H9 (cell line): ENCODE measurements around the gene GIT1. TPM values are rescaled to one million over a fixed set of nuclear protein-coding genes. Genes with fewer than 3 reads are reported as not detected.

Experiments
- DNase-seq: peaks from one replicate; pipeline ENCODE4 v3.0.0-alpha.2; 2017
- H2AFZ ChIP-seq: one replicate; pipeline ENCODE4 v1.6.1; 2013; ENCODE audit warnings: mild to moderate bottlenecking, low read length, control low read depth, moderate library complexity
- H2AK5ac ChIP-seq: 2 replicates; pipeline ENCODE4 v1.6.1; 2013; ENCODE audit warnings: low read length, control low read depth, mixed read lengths; ENCODE audit not compliant: insufficient read length
- H2BK120ac ChIP-seq: one replicate; pipeline ENCODE4 v1.6.1; 2013; ENCODE audit warnings: low read depth, mild to moderate bottlenecking, low read length, control low read depth, inconsistent platforms; ENCODE audit not compliant: poor library complexity, severe bottlenecking
- H2BK12ac ChIP-seq: 2 replicates; pipeline ENCODE4 v1.6.1; 2013; ENCODE audit warnings: low read length, control low read depth, mixed read lengths, low read depth; ENCODE audit not compliant: insufficient read length
- H2BK15ac ChIP-seq: 2 replicates; pipeline ENCODE4 v1.6.1; 2013; ENCODE audit warnings: low read depth, low read length, control low read depth
- H2BK20ac ChIP-seq: one replicate; pipeline ENCODE4 v1.6.1; 2013; ENCODE audit warnings: low read depth, mild to moderate bottlenecking, low read length, control low read depth, inconsistent platforms; ENCODE audit not compliant: poor library complexity, severe bottlenecking
- H2BK5ac ChIP-seq: 2 replicates; pipeline ENCODE4 v1.6.1; 2013; ENCODE audit warnings: low read length, control low read depth, mixed read lengths; ENCODE audit not compliant: insufficient read length
- H3K14ac ChIP-seq: 2 replicates; pipeline ENCODE4 v1.6.1; 2013; ENCODE audit warnings: low read length, control low read depth; ENCODE audit not compliant: insufficient read depth
- H3K18ac ChIP-seq: 2 replicates; pipeline ENCODE4 v1.6.1; 2013; ENCODE audit warnings: low read depth, mild to moderate bottlenecking, mixed read lengths, low read length, control low read depth; ENCODE audit not compliant: insufficient read length
- H3K23ac ChIP-seq: 2 replicates; pipeline ENCODE4 v1.6.1; 2013; ENCODE audit warnings: low read length, control low read depth, mixed read lengths, low read depth; ENCODE audit not compliant: insufficient read length
- H3K23me2 ChIP-seq: 2 replicates; pipeline ENCODE4 v1.6.1; 2013; ENCODE audit warnings: low read depth, mild to moderate bottlenecking, mixed read lengths, low read length, control low read depth; ENCODE audit not compliant: insufficient read length, poor library complexity, severe bottlenecking
- H3K27ac ChIP-seq: 2 replicates; pipeline ENCODE4 v1.5.1; 2013; ENCODE audit warnings: low read length, control low read depth, mixed read lengths, low read depth; ENCODE audit not compliant: insufficient read length
- H3K27me3 ChIP-seq: 2 replicates; pipeline ENCODE4 v1.6.1; 2013; ENCODE audit warnings: low read length, control low read depth, inconsistent platforms; ENCODE audit not compliant: insufficient read depth
- H3K4ac ChIP-seq: 2 replicates; pipeline ENCODE4 v1.6.1; 2013; ENCODE audit warnings: low read depth, mild to moderate bottlenecking, control low read depth, inconsistent platforms, low read length, moderate library complexity
- H3K4me1 ChIP-seq: 2 replicates; pipeline ENCODE4 v1.6.1; 2013; ENCODE audit warnings: low read length, control low read depth, inconsistent platforms; ENCODE audit not compliant: insufficient read depth
- H3K4me2 ChIP-seq: 2 replicates; pipeline ENCODE4 v1.6.1; 2013; ENCODE audit warnings: low read length, control low read depth, mixed read lengths; ENCODE audit not compliant: insufficient read length, insufficient read depth
- H3K56ac ChIP-seq: 2 replicates; pipeline ENCODE4 v1.6.1; 2013; ENCODE audit warnings: low read depth, mild to moderate bottlenecking, mixed read lengths, low read length, control low read depth; ENCODE audit not compliant: insufficient read length
- H3K79me1 ChIP-seq: 2 replicates; pipeline ENCODE4 v1.6.1; 2013; ENCODE audit warnings: low read depth, mild to moderate bottlenecking, moderate library complexity, low read length, control low read depth, inconsistent platforms; ENCODE audit not compliant: insufficient read depth, poor library complexity, severe bottlenecking
- H3K79me2 ChIP-seq: 2 replicates; pipeline ENCODE4 v1.6.1; 2013; ENCODE audit warnings: low read length, control low read depth, inconsistent platforms; ENCODE audit not compliant: insufficient read depth
- H3K9ac ChIP-seq: 2 replicates; pipeline ENCODE4 v1.6.1; 2013; ENCODE audit warnings: low read length, control low read depth, mixed read lengths; ENCODE audit not compliant: insufficient read length; ENCODE audit errors: extremely low read depth
- H3K9me3 ChIP-seq: one replicate; pipeline ENCODE4 v1.6.1; 2013; ENCODE audit warnings: low read depth, low read length, inconsistent platforms; ENCODE audit not compliant: control insufficient read depth
- H3T11ph ChIP-seq: one replicate; pipeline ENCODE4 v1.6.1; 2013; ENCODE audit warnings: mild to moderate bottlenecking, low read length, control low read depth, inconsistent platforms
- H4K20me1 ChIP-seq: one replicate; pipeline ENCODE4 v1.6.1; 2013; ENCODE audit not compliant: control insufficient read depth, insufficient read length, insufficient read depth
- H4K5ac ChIP-seq: 2 replicates; pipeline ENCODE4 v1.6.1; 2013; ENCODE audit warnings: low read depth, mild to moderate bottlenecking, mixed read lengths, low read length, control low read depth; ENCODE audit not compliant: insufficient read length
- H4K8ac ChIP-seq: replicated peaks from 2 replicates; pipeline ENCODE4 v1.6.1; 2013; ENCODE audit warnings: low read length, control low read depth, mixed read lengths, low read depth; ENCODE audit not compliant: insufficient read length
- H4K91ac ChIP-seq: 2 replicates; pipeline ENCODE4 v1.6.1; 2013; ENCODE audit warnings: low read depth, mild to moderate bottlenecking, moderate library complexity, mixed read lengths, low read length, control low read depth; ENCODE audit not compliant: insufficient read length
- H3K27ac Mint-ChIP-seq, 3 experiments: 2 replicates in 2 of 3; 3 replicates in 1 of 3; pipeline ENCODE4 v1.8.0; 2020 to 2021; ENCODE audit warnings: mixed read lengths in 3 of 3, mild to moderate bottlenecking in 1 of 3, moderate library complexity in 1 of 3
- H3K27me3 Mint-ChIP-seq: 2 replicates; pipeline ENCODE4 v1.8.0; 2021; ENCODE audit warnings: low read depth, mild to moderate bottlenecking, moderate library complexity, mixed read lengths
- H3K36me3 Mint-ChIP-seq, 3 experiments: 2 replicates in 2 of 3; 3 replicates in 1 of 3; pipeline ENCODE4 v1.8.0; 2020 to 2021; ENCODE audit warnings: low read depth in 3 of 3, mixed read lengths in 3 of 3; ENCODE audit not compliant: insufficient read depth in 1 of 3
- H3K4me1 Mint-ChIP-seq, 2 experiments: 2 replicates each; pipeline ENCODE4 v1.8.0; 2020; ENCODE audit warnings: mixed read lengths in 2 of 2
- H3K4me3 Mint-ChIP-seq, 2 experiments: 2 replicates in 1 of 2; 3 replicates in 1 of 2; pipeline ENCODE4 v1.8.0; 2020 to 2021; ENCODE audit warnings: mild to moderate bottlenecking in 2 of 2, mixed read lengths in 2 of 2, moderate library complexity in 1 of 2
- H3K9me3 Mint-ChIP-seq, 2 experiments: 2 replicates in 1 of 2; 3 replicates in 1 of 2; pipeline ENCODE4 v1.8.0; 2020; ENCODE audit warnings: mild to moderate bottlenecking in 2 of 2, mixed read lengths in 2 of 2, moderate library complexity in 1 of 2
- WGBS: extraction: QIAGEN DNeasy Blood & Tissue Kit; methylation state at CpG from one replicate; pipeline ENCODE4 v1.1.7; 2013; ENCODE audit warnings: missing lambda C conversion rate, low lambda C conversion rate, mixed read lengths; ENCODE audit not compliant: insufficient read length; ENCODE audit errors: extremely low coverage; 5-methylcytosine and 5-hydroxymethylcytosine counted together
- total RNA-seq: library from RNA; stranded (reverse); gene quantifications from 2 replicates; pipeline ENCODE4 v1.2.1, GENCODE V29; 2021
- TF ChIP-seq, protein P1 (sequence below): fragments of 200-600 bp; sonication (generic); conservative IDR thresholded peaks from 3 replicates; pipeline ENCODE4 v1.8.0; 2021; ENCODE audit warnings: antibody characterized with exemption, mild to moderate bottlenecking

GIT1 gene
- total RNA-seq, 1 experiment from 2014 or later, result 47.4 TPM

DNA sequence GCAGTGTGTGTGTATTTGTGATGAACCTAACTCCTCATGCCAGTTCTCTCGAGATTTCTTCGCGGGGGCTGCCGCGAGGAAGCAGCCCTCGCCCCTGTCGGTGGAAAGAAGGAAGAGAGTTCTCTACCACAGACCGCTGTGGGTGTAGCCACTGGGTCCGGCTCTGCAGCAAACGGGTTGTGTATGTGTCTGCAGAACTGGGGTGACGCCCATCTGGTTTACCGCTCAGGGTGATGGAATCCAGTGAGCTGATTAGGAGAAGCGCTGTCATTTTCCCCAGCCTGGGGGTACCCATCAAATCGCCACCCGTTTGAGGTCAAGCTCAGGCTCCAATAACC, 25.6 kb upstream of the GIT1 start:
- Histone ChIP-seq H2BK15ac (no peak overlapping the region), H3K27me3 (peaks cover 11% of the 10 kb centered on the region), H4K20me1 (no peaks in the 10 kb centered on the region), H3K9ac (no peak overlapping the region), H4K91ac (no peak overlapping the region), H4K8ac (no peak overlapping the region), H3K23ac (no peak overlapping the region), H2BK5ac (no peak overlapping the region), H3K14ac (no peak overlapping the region), H3K4me2 (peak overlapping the region; percentile 26), H4K5ac (no peak overlapping the region), H2AK5ac (no peak overlapping the region), H3K4ac (no peak overlapping the region), H3K18ac (no peak overlapping the region), H2BK20ac (no peak overlapping the region), H2AFZ (no peak overlapping the region), H2BK12ac (no peak overlapping the region), H3K79me2 (no peaks in the 10 kb centered on the region), H3T11ph (no peak overlapping the region), H3K27ac (no peak overlapping the region), H3K4me1 (peaks cover 3% of the 10 kb centered on the region; the same call in 1 of the 2 replicates), H2BK120ac (no peak overlapping the region), H3K23me2 (peaks cover 9% of the 10 kb centered on the region), H3K9me3 (no peaks in the 10 kb centered on the region), H3K79me1 (no peaks in the 10 kb centered on the region), H3K56ac (no peak overlapping the region)
- TF ChIP-seq, protein P1, sequence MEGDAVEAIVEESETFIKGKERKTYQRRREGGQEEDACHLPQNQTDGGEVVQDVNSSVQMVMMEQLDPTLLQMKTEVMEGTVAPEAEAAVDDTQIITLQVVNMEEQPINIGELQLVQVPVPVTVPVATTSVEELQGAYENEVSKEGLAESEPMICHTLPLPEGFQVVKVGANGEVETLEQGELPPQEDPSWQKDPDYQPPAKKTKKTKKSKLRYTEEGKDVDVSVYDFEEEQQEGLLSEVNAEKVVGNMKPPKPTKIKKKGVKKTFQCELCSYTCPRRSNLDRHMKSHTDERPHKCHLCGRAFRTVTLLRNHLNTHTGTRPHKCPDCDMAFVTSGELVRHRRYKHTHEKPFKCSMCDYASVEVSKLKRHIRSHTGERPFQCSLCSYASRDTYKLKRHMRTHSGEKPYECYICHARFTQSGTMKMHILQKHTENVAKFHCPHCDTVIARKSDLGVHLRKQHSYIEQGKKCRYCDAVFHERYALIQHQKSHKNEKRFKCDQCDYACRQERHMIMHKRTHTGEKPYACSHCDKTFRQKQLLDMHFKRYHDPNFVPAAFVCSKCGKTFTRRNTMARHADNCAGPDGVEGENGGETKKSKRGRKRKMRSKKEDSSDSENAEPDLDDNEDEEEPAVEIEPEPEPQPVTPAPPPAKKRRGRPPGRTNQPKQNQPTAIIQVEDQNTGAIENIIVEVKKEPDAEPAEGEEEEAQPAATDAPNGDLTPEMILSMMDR, result no peak
- H3K36me3 Mint-ChIP-seq, result peaks cover 2 to 10% (median 8%) of the 10 kb centered on the region in 3 experiments; a peak in 3 of 7 replicates
- peaks cover 68% of the 10 kb centered on the region for H3K27me3 Mint-ChIP-seq
- peak overlapping the region in 1 of 2 experiments; percentile 69; a peak in 3 of 5 replicates for H3K4me3 Mint-ChIP-seq
- H3K27ac Mint-ChIP-seq, result no peak overlapping the region
- no peak for DNase-seq
- WGBS, result no CpG with 5 or more reads among the region's 15 CpGs
- H3K9me3 Mint-ChIP-seq, result no peaks in the 10 kb centered on the region
- H3K4me1 Mint-ChIP-seq, result peaks cover 24 to 53% of the 10 kb centered on the region in 2 experiments
